Heart left ventricle (tissue), 13 donors: Measurements from ENCODE around the gene RPS24.

Experiments
- POLR2A ChIP-seq, 2 donors: fragments of 450-650 bp; IDR thresholded peaks; one replicate each; pipeline ENCODE4 v1.6.1; 2017; ENCODE audit warnings: antibody characterized with exemption in 2 of 2, mild to moderate bottlenecking in 2 of 2, moderate library complexity in 2 of 2
- TF ChIP-seq, protein P1 (sequence below), 12 donors: fragments of 200-600 bp; sonication (generic) in 4 of 12; IDR thresholded peaks; one replicate each; pipeline versions ENCODE4 v1.5.0 to v1.8.0; 2018 to 2022; ENCODE audit warnings: antibody characterized with exemption in 12 of 12, mild to moderate bottlenecking in 5 of 12
- donor health status: ischemic (EF 13 %, LVEDD 7.1; RV severe dilation, severe dysfunction).
- donor health status: DM: no; HTN: yes; CAD: no.
- donor health status: DM: no; HTN: no; CAD: no.
- donor health status: ischemic (EF 25% LVEDD 6.9; RV normal size, moderate dysfunction).
- donor health status: ischemic (EF 25% LVEDD 5.7; RV mildly dilated, moderate dysfunction).
- donor health status: ischemic (EF 35%, LVEDD 5.7; RV mildly dilated, moderate dysfunction).
- donor health status: nonischemic (EF 11% LVEDD 7.7; RV severe dilation, severe dysfunction).
- donor health status: DM: yes; HTN: yes; CAD: no.
- donor health status: PGD.
- donor health status: ischemic (EF 29% LVEDD 5.4; RV normal size, mild dysfunction).
- donor health status: nonischemic (EF 23%, LVEDD 6.1; RV moderate dilation, normal function).

DNA sequence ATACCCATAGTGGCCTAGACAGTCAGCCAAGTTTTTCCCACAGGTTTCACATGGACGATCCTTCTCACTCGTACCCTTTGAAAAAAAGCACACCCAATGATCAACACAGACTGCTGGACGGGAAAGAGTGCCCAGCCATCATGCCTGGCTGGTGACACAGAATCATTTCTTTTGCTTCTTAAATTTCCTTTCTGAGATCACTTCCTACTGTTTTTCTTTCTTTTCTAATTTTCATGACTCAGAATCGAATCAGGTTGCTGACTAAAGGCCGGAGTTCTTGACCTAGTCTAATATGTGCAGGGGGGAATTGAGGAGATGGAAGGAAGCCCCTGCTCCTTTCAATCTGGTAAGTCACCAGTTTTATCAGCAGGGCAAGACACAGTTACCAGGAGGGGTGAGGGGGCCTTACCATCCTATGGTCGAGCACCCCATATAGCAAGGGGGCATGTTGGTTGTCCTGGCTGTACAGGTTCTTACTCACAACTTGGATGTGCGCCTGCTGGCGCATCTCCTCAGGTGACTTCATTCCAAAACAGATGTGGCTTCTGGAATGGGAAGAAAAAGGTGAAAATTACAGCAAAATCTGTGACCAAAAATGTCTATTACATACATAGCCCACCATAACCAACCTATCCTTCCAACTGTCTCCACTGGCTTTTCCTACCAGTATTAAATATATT is 7.8 kb upstream of the RPS24 start:
- TF ChIP-seq, protein P1, sequence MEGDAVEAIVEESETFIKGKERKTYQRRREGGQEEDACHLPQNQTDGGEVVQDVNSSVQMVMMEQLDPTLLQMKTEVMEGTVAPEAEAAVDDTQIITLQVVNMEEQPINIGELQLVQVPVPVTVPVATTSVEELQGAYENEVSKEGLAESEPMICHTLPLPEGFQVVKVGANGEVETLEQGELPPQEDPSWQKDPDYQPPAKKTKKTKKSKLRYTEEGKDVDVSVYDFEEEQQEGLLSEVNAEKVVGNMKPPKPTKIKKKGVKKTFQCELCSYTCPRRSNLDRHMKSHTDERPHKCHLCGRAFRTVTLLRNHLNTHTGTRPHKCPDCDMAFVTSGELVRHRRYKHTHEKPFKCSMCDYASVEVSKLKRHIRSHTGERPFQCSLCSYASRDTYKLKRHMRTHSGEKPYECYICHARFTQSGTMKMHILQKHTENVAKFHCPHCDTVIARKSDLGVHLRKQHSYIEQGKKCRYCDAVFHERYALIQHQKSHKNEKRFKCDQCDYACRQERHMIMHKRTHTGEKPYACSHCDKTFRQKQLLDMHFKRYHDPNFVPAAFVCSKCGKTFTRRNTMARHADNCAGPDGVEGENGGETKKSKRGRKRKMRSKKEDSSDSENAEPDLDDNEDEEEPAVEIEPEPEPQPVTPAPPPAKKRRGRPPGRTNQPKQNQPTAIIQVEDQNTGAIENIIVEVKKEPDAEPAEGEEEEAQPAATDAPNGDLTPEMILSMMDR (IDR thresholded peaks at IDR 0.05) = no peak
- no peak for TF ChIP-seq POLR2A (IDR thresholded peaks at IDR 0.05)
